PC-3 (cell line): ENCODE data around the gene CHST11.

Source experiments
- CTCF ChIP-seq: fragments of 300-600 bp; sonication (generic); conservative IDR thresholded peaks from 2 replicates; pipeline ENCODE4 v1.5.1; 2017; ENCODE audit warnings: antibody characterized with exemption, low read depth, mild to moderate bottlenecking, low read length
- EZH2 ChIP-seq: fragments of 300-600 bp; sonication (generic); IDR thresholded peaks from one replicate; pipeline ENCODE4 v1.6.1; 2017; ENCODE audit warnings: antibody characterized with exemption, mild to moderate bottlenecking, low read length; ENCODE audit not compliant: unreplicated experiment
- EZH2phosphoT487 ChIP-seq: fragments of 300-600 bp; sonication (generic); IDR thresholded peaks from 2 replicates; pipeline ENCODE4 v1.6.1; 2018; ENCODE audit warnings: mild to moderate bottlenecking, antibody characterized with exemption, low read length, borderline replicate concordance

DNA sequence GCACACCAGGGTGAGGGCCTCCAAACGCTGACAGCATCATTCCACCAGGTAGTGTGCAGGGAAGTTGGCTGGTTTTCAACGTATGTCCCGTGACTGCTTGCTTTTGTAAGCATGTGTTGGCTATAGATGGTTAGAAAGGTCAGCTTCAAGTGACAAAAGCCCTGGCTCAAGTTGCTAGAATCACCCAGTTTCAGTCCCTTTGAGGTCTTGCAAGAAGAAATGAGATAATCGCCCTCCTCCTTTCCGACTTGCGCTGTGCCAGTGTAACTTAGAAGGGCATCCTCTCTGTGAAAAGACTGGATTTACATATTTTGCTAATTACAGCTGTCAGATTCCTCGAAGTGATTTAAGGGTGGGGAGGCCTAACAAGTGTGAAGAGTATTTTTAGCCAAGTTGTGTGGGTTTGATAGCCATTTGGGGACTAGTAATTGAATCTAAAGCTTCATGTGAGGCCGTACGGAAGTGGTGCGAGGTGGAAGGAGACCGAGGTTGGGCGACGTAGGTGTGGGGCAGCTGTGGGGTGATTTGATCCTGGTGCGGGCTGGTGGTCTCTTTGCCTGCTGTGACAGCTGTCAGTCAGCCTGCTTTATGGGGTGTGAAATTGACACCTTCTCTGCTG, 94.7 kb downstream of the CHST11 start:
- TF ChIP-seq CTCF (no peak), EZH2phosphoT487 (no peak), EZH2 (no peak)
